Measurements from ENCODE around the gene EXT2.

The EXT2 gene

GRCh38 chr11:44229624-44230023 lies 134.1 kb downstream of the EXT2 start:
- Histone ChIP-seq H3F3A (ENCODE audit: low read depth) (no peaks in the 10 kb centered on the region), H3K9me3 (ENCODE audit: insufficient read depth, low read depth, low read length) (no peaks in the 10 kb centered on the region), H3K79me2 (ENCODE audit: insufficient read depth, low read length) (no peaks in the 10 kb centered on the region), H3K9ac (ENCODE audit: low read depth, low read length, poor library complexity, severe bottlenecking) (no peak overlapping the region), H4K20me1 (ENCODE audit: insufficient read depth, low read length, poor library complexity, severe bottlenecking) (no peaks in the 10 kb centered on the region), H3K4me1 (ENCODE audit: insufficient read depth, low read length, poor library complexity, severe bottlenecking) (peaks cover 11% of the 10 kb centered on the region), H3K4me2 (ENCODE audit: low read depth, low read length, poor library complexity, severe bottlenecking) (no peak overlapping the region), H3K27me3 (ENCODE audit: insufficient read depth, low read length, poor library complexity, severe bottlenecking) (no peaks in the 10 kb centered on the region), H2AFZ (ENCODE audit: low read length) (no peak overlapping the region), H3K9me2 (replicated peaks; ENCODE audit: low read depth, low read length) (no peaks in the 10 kb centered on the region), H3K4me3 (ENCODE audit: low read length, poor library complexity, severe bottlenecking) (no peak overlapping the region), H3K36me3 (ENCODE audit: insufficient read depth, low read length) (0 out of 2 replicates have a peak, but pooled peaks cover 3% of the 10 kb centered on the region)
- TF ChIP-seq EZH2phosphoT487 (IDR thresholded peaks at IDR 0.05; ENCODE audit: borderline replicate concordance) (no peak), CTCF (conservative IDR thresholded peaks at IDR 0.05; ENCODE audit: low read length) (no peak)

- Histone ChIP-seq H3K4me1 (ENCODE audit: insufficient read depth, low read length, poor library complexity, severe bottlenecking) (no peaks in the 10 kb centered on the region), H3K36me3 (ENCODE audit: insufficient read depth, low read length) (peaks cover 33% of the 10 kb centered on the region; the same call in 1 of the 2 replicates), H3K9me3 (ENCODE audit: insufficient read depth, low read depth, low read length) (no peaks in the 10 kb centered on the region), H3K4me2 (ENCODE audit: low read depth, low read length, poor library complexity, severe bottlenecking) (no peak overlapping the region), H4K20me1 (ENCODE audit: insufficient read depth, low read length, poor library complexity, severe bottlenecking) (no peaks in the 10 kb centered on the region), H3F3A (ENCODE audit: low read depth) (no peaks in the 10 kb centered on the region), H3K9me2 (replicated peaks; ENCODE audit: low read depth, low read length) (no peaks in the 10 kb centered on the region), H3K4me3 (ENCODE audit: low read length, poor library complexity, severe bottlenecking) (no peak overlapping the region), H3K9ac (ENCODE audit: low read depth, low read length, poor library complexity, severe bottlenecking) (no peak overlapping the region), H3K79me2 (ENCODE audit: insufficient read depth, low read length) (no peaks in the 10 kb centered on the region), H3K27me3 (ENCODE audit: insufficient read depth, low read length, poor library complexity, severe bottlenecking) (no peaks in the 10 kb centered on the region), H2AFZ (ENCODE audit: low read length) (no peak overlapping the region)
- TF ChIP-seq EZH2phosphoT487 (IDR thresholded peaks at IDR 0.05; ENCODE audit: borderline replicate concordance), result no peak
- TF ChIP-seq CTCF (conservative IDR thresholded peaks at IDR 0.05; ENCODE audit: low read length), result no peak
Measured at GRCh38 chr11:44235765-44236201, 140.3 kb downstream of the EXT2 start.

GRCh38 chr11:44236296-44236695 lies 140.8 kb downstream of the EXT2 start:
- Histone ChIP-seq H3K27me3 (ENCODE audit: insufficient read depth, low read length, poor library complexity, severe bottlenecking) (no peaks in the 10 kb centered on the region), H3K4me1 (ENCODE audit: insufficient read depth, low read length, poor library complexity, severe bottlenecking) (no peaks in the 10 kb centered on the region), H3K4me2 (ENCODE audit: low read depth, low read length, poor library complexity, severe bottlenecking) (no peak overlapping the region), H2AFZ (ENCODE audit: low read length) (no peak overlapping the region), H3K79me2 (ENCODE audit: insufficient read depth, low read length) (no peaks in the 10 kb centered on the region), H3F3A (ENCODE audit: low read depth) (no peaks in the 10 kb centered on the region), H4K20me1 (ENCODE audit: insufficient read depth, low read length, poor library complexity, severe bottlenecking) (no peaks in the 10 kb centered on the region), H3K9me3 (ENCODE audit: insufficient read depth, low read depth, low read length) (no peaks in the 10 kb centered on the region), H3K9ac (ENCODE audit: low read depth, low read length, poor library complexity, severe bottlenecking) (no peak overlapping the region), H3K4me3 (ENCODE audit: low read length, poor library complexity, severe bottlenecking) (no peak overlapping the region), H3K36me3 (ENCODE audit: insufficient read depth, low read length) (peaks cover 33% of the 10 kb centered on the region; the same call in 1 of the 2 replicates), H3K9me2 (replicated peaks; ENCODE audit: low read depth, low read length) (no peaks in the 10 kb centered on the region)
- no peak for TF ChIP-seq EZH2phosphoT487 (IDR thresholded peaks at IDR 0.05; ENCODE audit: borderline replicate concordance)
- no peak for TF ChIP-seq CTCF (conservative IDR thresholded peaks at IDR 0.05; ENCODE audit: low read length)

All from Loucy (cell line).